ENCODE results near the gene PRKG1.
A peak's percentile ranks its signal among the peaks of the same experiment; 100 is the strongest.

The PRKG1 gene

DNA sequence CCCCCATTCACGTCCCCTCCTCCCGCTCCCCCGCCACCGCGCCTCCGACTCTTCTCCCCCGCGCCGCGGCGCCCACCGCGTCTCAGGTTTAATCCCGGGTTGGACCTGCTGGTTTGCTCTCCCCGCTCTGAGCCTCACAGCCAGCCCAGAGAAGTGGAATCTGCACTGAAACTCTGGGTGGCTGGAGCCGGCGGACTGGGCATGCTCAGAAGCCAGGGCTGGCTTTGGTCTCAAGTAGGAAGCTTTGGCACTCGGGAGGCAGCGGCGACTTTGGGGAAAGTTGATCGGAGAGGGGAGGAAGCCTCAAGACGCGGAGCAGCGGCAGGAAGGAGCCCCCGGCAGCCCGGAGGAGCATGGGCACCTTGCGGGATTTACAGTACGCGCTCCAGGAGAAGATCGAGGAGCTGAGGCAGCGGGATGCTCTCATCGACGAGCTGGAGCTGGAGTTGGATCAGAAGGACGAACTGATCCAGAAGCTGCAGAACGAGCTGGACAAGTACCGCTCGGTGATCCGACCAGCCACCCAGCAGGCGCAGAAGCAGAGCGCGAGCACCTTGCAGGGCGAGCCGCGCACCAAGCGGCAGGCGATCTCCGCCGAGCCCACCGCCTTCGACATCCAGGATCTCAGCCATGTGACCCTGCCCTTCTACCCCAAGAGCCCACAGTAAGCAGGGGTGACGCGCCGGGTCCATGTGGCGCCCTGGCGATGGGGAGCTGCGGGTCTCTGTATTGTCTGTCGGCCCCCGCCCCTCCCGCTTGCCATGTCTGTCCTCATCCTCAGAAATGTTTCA, at the start of gene PRKG1:
PRKG1 (plus strand) TSS at position 250 of the 791 bp plus-strand sequence.
- TF ChIP-seq YY1 (IDR thresholded peaks at IDR 0.05; ENCODE audit: low read depth) (no peak), RAD21 (IDR thresholded peaks at IDR 0.05; ENCODE audit: low read depth) (no peak), TAF1 (IDR thresholded peaks at IDR 0.05; ENCODE audit: low read depth) (no peak), TCF12 (IDR thresholded peaks at IDR 0.05; ENCODE audit: low read depth) (no peak)
- TF ChIP-seq, protein P1, sequence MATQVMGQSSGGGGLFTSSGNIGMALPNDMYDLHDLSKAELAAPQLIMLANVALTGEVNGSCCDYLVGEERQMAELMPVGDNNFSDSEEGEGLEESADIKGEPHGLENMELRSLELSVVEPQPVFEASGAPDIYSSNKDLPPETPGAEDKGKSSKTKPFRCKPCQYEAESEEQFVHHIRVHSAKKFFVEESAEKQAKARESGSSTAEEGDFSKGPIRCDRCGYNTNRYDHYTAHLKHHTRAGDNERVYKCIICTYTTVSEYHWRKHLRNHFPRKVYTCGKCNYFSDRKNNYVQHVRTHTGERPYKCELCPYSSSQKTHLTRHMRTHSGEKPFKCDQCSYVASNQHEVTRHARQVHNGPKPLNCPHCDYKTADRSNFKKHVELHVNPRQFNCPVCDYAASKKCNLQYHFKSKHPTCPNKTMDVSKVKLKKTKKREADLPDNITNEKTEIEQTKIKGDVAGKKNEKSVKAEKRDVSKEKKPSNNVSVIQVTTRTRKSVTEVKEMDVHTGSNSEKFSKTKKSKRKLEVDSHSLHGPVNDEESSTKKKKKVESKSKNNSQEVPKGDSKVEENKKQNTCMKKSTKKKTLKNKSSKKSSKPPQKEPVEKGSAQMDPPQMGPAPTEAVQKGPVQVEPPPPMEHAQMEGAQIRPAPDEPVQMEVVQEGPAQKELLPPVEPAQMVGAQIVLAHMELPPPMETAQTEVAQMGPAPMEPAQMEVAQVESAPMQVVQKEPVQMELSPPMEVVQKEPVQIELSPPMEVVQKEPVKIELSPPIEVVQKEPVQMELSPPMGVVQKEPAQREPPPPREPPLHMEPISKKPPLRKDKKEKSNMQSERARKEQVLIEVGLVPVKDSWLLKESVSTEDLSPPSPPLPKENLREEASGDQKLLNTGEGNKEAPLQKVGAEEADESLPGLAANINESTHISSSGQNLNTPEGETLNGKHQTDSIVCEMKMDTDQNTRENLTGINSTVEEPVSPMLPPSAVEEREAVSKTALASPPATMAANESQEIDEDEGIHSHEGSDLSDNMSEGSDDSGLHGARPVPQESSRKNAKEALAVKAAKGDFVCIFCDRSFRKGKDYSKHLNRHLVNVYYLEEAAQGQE (IDR thresholded peaks at IDR 0.05; ENCODE audit: low read depth): no peak
- TF ChIP-seq, protein P2, sequence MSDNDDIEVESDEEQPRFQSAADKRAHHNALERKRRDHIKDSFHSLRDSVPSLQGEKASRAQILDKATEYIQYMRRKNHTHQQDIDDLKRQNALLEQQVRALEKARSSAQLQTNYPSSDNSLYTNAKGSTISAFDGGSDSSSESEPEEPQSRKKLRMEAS (IDR thresholded peaks at IDR 0.05): peak; percentile 60

DNA sequence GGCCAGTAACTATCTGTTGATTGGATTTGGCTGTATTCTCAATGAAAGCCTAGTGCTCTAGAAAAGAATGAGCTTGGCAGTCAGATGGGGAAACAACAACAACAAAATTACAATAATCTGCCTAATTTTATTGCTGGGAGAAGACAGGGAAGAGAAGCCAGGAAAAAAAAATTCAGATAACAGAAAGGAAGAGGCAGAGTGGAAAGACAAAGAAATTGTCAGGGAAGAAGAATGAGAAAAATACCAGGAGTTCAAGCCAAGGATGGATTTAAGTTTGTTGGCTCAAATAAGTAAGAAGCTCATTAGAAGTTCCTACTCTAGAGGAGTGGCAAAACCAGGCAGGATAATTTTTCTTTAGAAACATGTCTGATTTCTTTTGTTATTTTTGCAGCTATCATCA, 45.9 kb upstream of the PRKG1 start:
- TF ChIP-seq, protein P2 (IDR thresholded peaks at IDR 0.05): no peak
- TF ChIP-seq TAF1 (IDR thresholded peaks at IDR 0.05; ENCODE audit: low read depth): no peak
- TF ChIP-seq ZBTB7A (IDR thresholded peaks at IDR 0.05; ENCODE audit: low read depth): no peak
- TF ChIP-seq TEAD4 (IDR thresholded peaks at IDR 0.05): no peak
- TF ChIP-seq, protein P1 (IDR thresholded peaks at IDR 0.05; ENCODE audit: low read depth): no peak
- no peak for TF ChIP-seq RAD21 (IDR thresholded peaks at IDR 0.05; ENCODE audit: low read depth)
- no peak for TF ChIP-seq CEBPB (IDR thresholded peaks at IDR 0.05)
- TF ChIP-seq, protein P3, sequence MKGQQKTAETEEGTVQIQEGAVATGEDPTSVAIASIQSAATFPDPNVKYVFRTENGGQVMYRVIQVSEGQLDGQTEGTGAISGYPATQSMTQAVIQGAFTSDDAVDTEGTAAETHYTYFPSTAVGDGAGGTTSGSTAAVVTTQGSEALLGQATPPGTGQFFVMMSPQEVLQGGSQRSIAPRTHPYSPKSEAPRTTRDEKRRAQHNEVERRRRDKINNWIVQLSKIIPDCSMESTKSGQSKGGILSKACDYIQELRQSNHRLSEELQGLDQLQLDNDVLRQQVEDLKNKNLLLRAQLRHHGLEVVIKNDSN (IDR thresholded peaks at IDR 0.05): no peak
- no peak for TF ChIP-seq CREB1 (IDR thresholded peaks at IDR 0.05; ENCODE audit: low read depth)
- TF ChIP-seq EP300 (IDR thresholded peaks at IDR 0.05; ENCODE audit: borderline replicate concordance): no peak
- TF ChIP-seq NFIC (IDR thresholded peaks at IDR 0.05): no peak
- TF ChIP-seq EGR1 (IDR thresholded peaks at IDR 0.05): no peak

DNA sequence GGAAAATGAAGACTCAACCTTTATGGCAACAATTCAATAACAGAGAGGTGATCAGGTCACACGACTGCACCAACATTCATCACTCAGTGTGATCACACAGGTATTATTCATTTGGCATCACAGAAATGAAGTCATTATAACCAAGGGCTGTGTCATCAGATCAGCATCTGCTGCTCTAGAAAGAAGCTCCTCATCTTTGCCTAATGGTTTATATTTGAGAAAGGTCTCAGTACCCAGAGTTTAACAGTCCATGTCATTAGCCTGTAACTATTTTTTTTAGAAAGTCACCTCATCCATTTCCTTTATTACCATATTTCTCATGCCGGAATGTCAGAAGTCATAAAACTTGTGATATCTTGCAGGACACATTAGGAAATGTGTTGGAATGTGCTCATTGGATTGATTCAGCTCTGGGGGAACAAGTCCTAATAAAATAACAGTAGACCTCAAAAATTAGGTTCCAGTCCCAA, 45.1 kb upstream of the PRKG1 start:
- TF ChIP-seq, protein P1 (IDR thresholded peaks at IDR 0.05; ENCODE audit: low read depth): no peak
- TF ChIP-seq EGR1 (IDR thresholded peaks at IDR 0.05) (no peak), YY1 (IDR thresholded peaks at IDR 0.05; ENCODE audit: low read depth) (no peak), CREB1 (IDR thresholded peaks at IDR 0.05; ENCODE audit: low read depth) (no peak), EP300 (IDR thresholded peaks at IDR 0.05; ENCODE audit: borderline replicate concordance) (no peak), TCF12 (IDR thresholded peaks at IDR 0.05; ENCODE audit: low read depth) (no peak), RAD21 (IDR thresholded peaks at IDR 0.05; ENCODE audit: low read depth) (no peak), NFIC (IDR thresholded peaks at IDR 0.05) (no peak), ZBTB7A (IDR thresholded peaks at IDR 0.05; ENCODE audit: low read depth) (no peak), TAF1 (IDR thresholded peaks at IDR 0.05; ENCODE audit: low read depth) (no peak), FOXM1 (IDR thresholded peaks at IDR 0.05; ENCODE audit: borderline replicate concordance, low read depth) (no peak), TEAD4 (IDR thresholded peaks at IDR 0.05) (no peak), CEBPB (IDR thresholded peaks at IDR 0.05) (no peak)
- TF ChIP-seq, protein P3 (IDR thresholded peaks at IDR 0.05): no peak
- TF ChIP-seq, protein P2 (IDR thresholded peaks at IDR 0.05): no peak

DNA sequence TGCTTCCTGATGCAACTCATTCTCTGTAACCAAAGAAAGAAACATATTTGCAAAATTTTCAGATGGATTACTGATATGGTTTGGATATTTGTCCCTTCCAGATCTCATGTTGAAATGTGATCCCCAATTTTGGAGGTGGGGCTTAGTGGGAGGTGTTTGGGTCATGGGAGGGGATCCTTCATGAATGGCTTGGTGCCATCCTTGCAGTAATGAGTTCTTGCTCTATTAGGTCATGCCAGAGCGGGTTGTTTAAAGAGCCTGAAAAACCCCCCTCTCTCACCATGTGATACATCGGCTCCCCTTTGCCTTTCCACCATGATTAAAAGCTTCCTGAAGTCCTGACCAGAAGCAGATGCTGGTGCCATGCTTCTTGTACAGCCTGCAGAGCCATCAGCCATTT, 43.8 kb upstream of the PRKG1 start:
- TF ChIP-seq CEBPB (IDR thresholded peaks at IDR 0.05) (no peak), CREB1 (IDR thresholded peaks at IDR 0.05; ENCODE audit: low read depth) (no peak), TAF1 (IDR thresholded peaks at IDR 0.05; ENCODE audit: low read depth) (no peak), EP300 (IDR thresholded peaks at IDR 0.05; ENCODE audit: borderline replicate concordance) (no peak), TCF12 (IDR thresholded peaks at IDR 0.05; ENCODE audit: low read depth) (no peak), NFIC (IDR thresholded peaks at IDR 0.05) (no peak)
- TF ChIP-seq, protein P3 (IDR thresholded peaks at IDR 0.05): no peak
- TF ChIP-seq, protein P1 (IDR thresholded peaks at IDR 0.05; ENCODE audit: low read depth): no peak
- TF ChIP-seq, protein P2 (IDR thresholded peaks at IDR 0.05): no peak

Measured in Ishikawa (cell line).